Endothelial cell of umbilical vein (primary cell): ENCODE results near the gene SPPL3. TPM values are rescaled to one million over a fixed set of nuclear protein-coding genes. Genes with fewer than 3 reads are reported as not detected.

ENCODE experiments used
- BruUV-seq: library from RNA; stranded (reverse); fragments of 400-500 nt; replicated peaks from 2 replicates; lab custom pipeline; 2021; lab: Mats Ljungman, UMichigan
- CTCF ChIA-PET: fragments of 300-600, 350-600 bp; sonication (Branson Sonifier 250); formaldehyde crosslinking; loops from one replicate; lab custom pipeline; 2021; ENCODE audit warnings: antibody characterized with exemption, inconsistent platforms; lab: Charles Lee
- POLR2A ChIA-PET: fragments of 300-600, 350-600 bp; sonication (Branson Sonifier 250); formaldehyde crosslinking; loops from one replicate; lab custom pipeline; 2021; ENCODE audit warnings: antibody characterized with exemption, inconsistent platforms; lab: Charles Lee
- DNase-seq: peaks from one replicate; pipeline ENCODE4 v3.0.0-alpha.2; 2011; ENCODE audit warnings: low read depth, low spot score
- FAIRE-seq: peaks from 2 replicates; lab custom pipeline; 2011; peaks lifted over from hg19 to GRCh38; lab: Jason Lieb, UNC
- H2AFZ ChIP-seq: 2 replicates; pipeline ENCODE4 v1.6.0; 2012; ENCODE audit warnings: low read depth, low read length, control low read depth, inconsistent platforms
- H3K27ac ChIP-seq: 2 replicates; pipeline ENCODE4 v1.5.1; 2011; ENCODE audit warnings: low read depth, mild to moderate bottlenecking, control low read depth, low read length, moderate library complexity; ENCODE audit not compliant: insufficient read depth
- H3K27me3 ChIP-seq, 2 experiments: 2 replicates each; pipeline versions ENCODE4 v1.6.0 to v1.6.1; 2011; ENCODE audit warnings: low read length in 2 of 2, mixed read lengths in 1 of 2; ENCODE audit not compliant: control insufficient read depth in 2 of 2, insufficient read depth in 2 of 2
- H3K36me3 ChIP-seq, 2 experiments: 2 replicates in 1 of 2; 3 replicates in 1 of 2; pipeline ENCODE4 v1.5.1; 2011; ENCODE audit warnings: low read length in 2 of 2, mild to moderate bottlenecking in 1 of 2, moderate library complexity in 1 of 2; ENCODE audit not compliant: control insufficient read depth in 2 of 2, insufficient read depth in 2 of 2; ENCODE audit errors: extremely low read depth in 1 of 2
- H3K4me1 ChIP-seq: 3 replicates; pipeline ENCODE4 v1.5.1; 2011; ENCODE audit warnings: mild to moderate bottlenecking, low read length; ENCODE audit not compliant: control insufficient read depth, insufficient read depth; ENCODE audit errors: extremely low read depth
- H3K4me2 ChIP-seq: 2 replicates; pipeline ENCODE4 v1.6.1; 2011; ENCODE audit warnings: low read length, control low read depth, mixed read lengths; ENCODE audit not compliant: insufficient read depth
- H3K4me3 ChIP-seq, 3 experiments: fragments of 200-600 bp in 1 of 3; sonication (generic), shearing (Covaris generic) in 1 of 3; replicated peaks in 1 of 3; 2 replicates each; pipeline ENCODE4 v1.5.1; 2011 to 2016; ENCODE audit warnings: control low read depth in 3 of 3, low read length in 3 of 3, mild to moderate bottlenecking in 2 of 3, inconsistent platforms in 1 of 3, low read depth in 1 of 3, moderate library complexity in 1 of 3; ENCODE audit not compliant: insufficient read depth in 1 of 3
- H3K79me2 ChIP-seq: 2 replicates; pipeline ENCODE4 v1.6.0; 2012; ENCODE audit warnings: low read length, inconsistent platforms; ENCODE audit not compliant: control insufficient read depth, insufficient read depth
- H3K9ac ChIP-seq: replicated peaks from 2 replicates; pipeline ENCODE3; 2011; ENCODE audit warnings: low read length, control low read depth; ENCODE audit not compliant: insufficient read depth; ENCODE audit errors: extremely low read depth
- H3K9me1 ChIP-seq: replicated peaks from 3 replicates; pipeline ENCODE4 v1.6.0; 2011; ENCODE audit warnings: mild to moderate bottlenecking, low read length; ENCODE audit not compliant: control insufficient read depth, insufficient read depth; ENCODE audit errors: extremely low read depth
- H3K9me3 ChIP-seq: replicated peaks from 2 replicates; pipeline ENCODE4 v1.5.1; 2012; ENCODE audit warnings: low read length, inconsistent platforms; ENCODE audit not compliant: control insufficient read depth, insufficient read depth
- H4K20me1 ChIP-seq: replicated peaks from 2 replicates; pipeline ENCODE3; 2011; ENCODE audit warnings: mild to moderate bottlenecking, low read length; ENCODE audit not compliant: control insufficient read depth, insufficient read depth; ENCODE audit errors: extremely low read depth
- CTCF ChIP-seq, 2 donors: IDR thresholded peaks; 1 replicate in 1 of 2; 2 replicates in 1 of 2; pipeline ENCODE4 v1.5.1; 2011; ENCODE audit warnings: low read length in 2 of 2, mild to moderate bottlenecking in 2 of 2, moderate library complexity in 2 of 2, control low read depth in 1 of 2, inconsistent platforms in 1 of 2, low read depth in 1 of 2; ENCODE audit not compliant: insufficient read depth in 1 of 2; ENCODE audit errors: extremely low read depth in 1 of 2
- EZH2 ChIP-seq: IDR thresholded peaks from 2 replicates; pipeline ENCODE4 v1.6.1; 2012; ENCODE audit warnings: borderline replicate concordance, low read depth, mild to moderate bottlenecking, moderate library complexity, low read length, inconsistent platforms; ENCODE audit not compliant: severe bottlenecking
- FOS ChIP-seq: IDR thresholded peaks from 2 replicates; pipeline ENCODE4 v1.6.1; 2011; ENCODE audit warnings: mild to moderate bottlenecking, low read length, moderate library complexity, borderline replicate concordance; ENCODE audit not compliant: insufficient read depth
- GATA2 ChIP-seq: IDR thresholded peaks from 2 replicates; pipeline ENCODE4 v1.7.0; 2011; ENCODE audit warnings: low read depth, mild to moderate bottlenecking, moderate library complexity, mixed read lengths, low read length; ENCODE audit not compliant: insufficient read length, insufficient read depth
- JUN ChIP-seq: IDR thresholded peaks from 2 replicates; pipeline ENCODE4 v1.6.1; 2011; ENCODE audit warnings: borderline replicate concordance, low read depth; ENCODE audit not compliant: insufficient read length, insufficient read depth
- MAX ChIP-seq: IDR thresholded peaks from 2 replicates; pipeline ENCODE4 v1.6.1; 2011; ENCODE audit not compliant: insufficient read depth, insufficient read length
- MYC ChIP-seq: IDR thresholded peaks from one replicate; pipeline ENCODE4 v1.6.1; 2011; ENCODE audit warnings: mild to moderate bottlenecking, low read depth, low read length
- POLR2A ChIP-seq: IDR thresholded peaks from 2 replicates; pipeline ENCODE4 v1.6.1; 2012; ENCODE audit warnings: low read depth, mild to moderate bottlenecking, control low read depth, low read length
- POLR2AphosphoS5 ChIP-seq: IDR thresholded peaks from 2 replicates; pipeline ENCODE4 v1.6.1; 2012; ENCODE audit warnings: low read depth, mild to moderate bottlenecking, control low read depth, low read length, moderate library complexity; ENCODE audit not compliant: insufficient read depth
- dilution Hi-C: fragments of 300-500 bp; cut with MboI; formaldehyde crosslinking; loops from one replicate; pipeline ENCODE4 v1.15.0; 2019; ENCODE audit warnings: low sequenced_read_pairs; ENCODE audit not compliant: extremely low pct_ligation_motif_present
- intact Hi-C: fragments of 100-400 bp; cut with micrococcal nuclease; formaldehyde crosslinking; loops from one replicate; pipeline ENCODE4 v1.10.0; 2022
- polyA plus RNA-seq, 4 experiments: library from polyadenylated mRNA; depleted of rRNA in 3 of 4; stranded (reverse) in 3 of 4; unstranded in 1 of 4; fragments of >200 nt; gene quantifications; 2 replicates each; pipeline versions ENCODE4 v1.2.1 to v1.2.3, GENCODE V29; 2011 to 2012; ENCODE audit warnings: missing spikeins in 1 of 4
- total RNA-seq: library from RNA; stranded (reverse); gene quantifications from 2 replicates; pipeline ENCODE4 v1.2.3, GENCODE V29; 2021

Gene SPPL3
- total and polyA plus RNA-seq, 2 donors (not counting 3 experiments of a cell fraction or from before 2014, with no cell fraction given): 30.6 to 53.0 TPM

- H3K27ac ChIP-seq: no peak overlapping the region
- H3K9me3 ChIP-seq: no peaks in the 10 kb centered on the region
- H3K4me3 ChIP-seq: no peak overlapping the region
- ChIA-PET POLR2A (no interaction called here), CTCF (no interaction called here)
- BruUV-seq: no TSS peak
- H3K9me1 ChIP-seq: no peaks in the 10 kb centered on the region
- H2AFZ ChIP-seq: no peak overlapping the region
- intact Hi-C loops: no loop called here
- no peaks in the 10 kb centered on the region for H3K4me1 ChIP-seq
- H3K27me3 ChIP-seq: no peaks in the 10 kb centered on the region
- H3K4me2 ChIP-seq: no peak overlapping the region
- H3K36me3 ChIP-seq: peaks cover 10 to 37% of the 10 kb centered on the region in 2 experiments
- TF ChIP-seq EZH2: no peak
- no peak for DNase-seq
- dilution Hi-C loops: no loop called here
- no peak for FAIRE-seq
- H4K20me1 ChIP-seq: no peaks in the 10 kb centered on the region
- no peak overlapping the region for H3K9ac ChIP-seq
- no peaks in the 10 kb centered on the region for H3K79me2 ChIP-seq
Observed at GRCh38 chr12:120763250-120763649, 140.9 kb downstream of the SPPL3 start.

GRCh38 chr12:120762086-120762485 is 142.1 kb downstream of the SPPL3 start:
- Histone ChIP-seq H3K36me3 (peaks cover 9 to 29% of the 10 kb centered on the region in 2 experiments), H3K9me3 (no peaks in the 10 kb centered on the region), H3K27ac (no peak overlapping the region), H3K4me3 (no peak overlapping the region), H2AFZ (no peak overlapping the region), H3K4me2 (no peak overlapping the region), H3K9ac (no peak overlapping the region), H3K79me2 (no peaks in the 10 kb centered on the region), H3K9me1 (no peaks in the 10 kb centered on the region), H3K27me3 (no peaks in the 10 kb centered on the region), H3K4me1 (no peaks in the 10 kb centered on the region), H4K20me1 (no peaks in the 10 kb centered on the region)
- ChIA-PET CTCF (interaction anchor here (1.1 kb wide), 1 partner anchor 298 kb away, joined by 3 read pairs; no protein-coding TSS in a partner anchor), POLR2A (no interaction called here)
- dilution Hi-C loops (no loop called here), intact Hi-C loops (no loop called here)
- no TSS peak for BruUV-seq
- FAIRE-seq (no peak), DNase-seq (no peak)
- TF ChIP-seq POLR2A (no peak), CTCF (IDR thresholded peaks at IDR 0.05; ENCODE audit: extremely low read depth in 1 of 2, insufficient read depth in 1 of 2, low read depth in 1 of 2, low read length in 2 of 2) (no peak), EZH2 (no peak), JUN (no peak), POLR2AphosphoS5 (no peak), GATA2 (no peak), MAX (no peak), MYC (no peak), FOS (no peak)
